ENCODE data around the gene KCNMA1.

DNA sequence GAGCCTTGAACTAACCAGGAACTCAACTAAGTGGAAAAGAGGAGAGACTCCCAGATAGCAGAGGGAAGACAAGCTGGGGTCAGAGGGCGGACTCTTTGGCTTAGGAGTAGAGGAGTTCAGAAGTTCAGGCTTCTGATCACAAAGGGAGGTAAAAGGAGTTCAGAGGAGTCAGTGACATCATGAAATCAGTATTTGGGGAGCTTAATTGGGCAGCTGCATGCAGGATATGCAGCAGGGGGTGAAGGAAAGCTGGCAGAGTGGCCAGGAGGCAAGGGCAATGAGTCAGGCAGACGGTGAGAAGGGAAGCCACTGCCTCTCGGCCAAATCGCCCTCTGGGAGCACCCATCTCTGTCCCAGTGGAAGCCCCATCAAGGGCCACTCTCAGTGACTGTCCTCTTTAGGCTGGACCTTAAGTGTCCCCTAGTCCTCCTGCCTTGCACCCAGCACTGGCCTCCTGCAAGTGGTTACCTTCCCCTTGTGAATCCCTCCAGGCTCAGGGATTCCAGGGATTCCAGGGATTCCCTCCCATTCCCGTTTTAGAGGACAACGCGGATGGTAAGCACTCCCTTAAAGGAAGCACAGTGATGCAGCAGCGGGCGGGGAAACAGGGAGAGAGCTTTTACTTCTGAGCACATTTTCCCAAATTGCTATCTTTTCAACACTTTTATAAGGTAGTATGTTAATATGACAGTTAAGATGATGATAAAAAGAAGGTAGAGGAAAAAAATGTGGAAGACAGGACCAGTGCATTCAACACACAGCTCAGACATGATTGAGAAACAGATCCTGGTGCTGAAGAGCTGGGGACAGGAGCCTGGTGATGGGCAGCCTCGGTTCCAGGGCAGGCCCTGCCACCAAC lies 72.6 kb downstream of the KCNMA1 start:
- TF ChIP-seq, protein P1, sequence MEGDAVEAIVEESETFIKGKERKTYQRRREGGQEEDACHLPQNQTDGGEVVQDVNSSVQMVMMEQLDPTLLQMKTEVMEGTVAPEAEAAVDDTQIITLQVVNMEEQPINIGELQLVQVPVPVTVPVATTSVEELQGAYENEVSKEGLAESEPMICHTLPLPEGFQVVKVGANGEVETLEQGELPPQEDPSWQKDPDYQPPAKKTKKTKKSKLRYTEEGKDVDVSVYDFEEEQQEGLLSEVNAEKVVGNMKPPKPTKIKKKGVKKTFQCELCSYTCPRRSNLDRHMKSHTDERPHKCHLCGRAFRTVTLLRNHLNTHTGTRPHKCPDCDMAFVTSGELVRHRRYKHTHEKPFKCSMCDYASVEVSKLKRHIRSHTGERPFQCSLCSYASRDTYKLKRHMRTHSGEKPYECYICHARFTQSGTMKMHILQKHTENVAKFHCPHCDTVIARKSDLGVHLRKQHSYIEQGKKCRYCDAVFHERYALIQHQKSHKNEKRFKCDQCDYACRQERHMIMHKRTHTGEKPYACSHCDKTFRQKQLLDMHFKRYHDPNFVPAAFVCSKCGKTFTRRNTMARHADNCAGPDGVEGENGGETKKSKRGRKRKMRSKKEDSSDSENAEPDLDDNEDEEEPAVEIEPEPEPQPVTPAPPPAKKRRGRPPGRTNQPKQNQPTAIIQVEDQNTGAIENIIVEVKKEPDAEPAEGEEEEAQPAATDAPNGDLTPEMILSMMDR (IDR thresholded peaks at IDR 0.05): no peak
- TF ChIP-seq EZH2 (IDR thresholded peaks at IDR 0.05; ENCODE audit: borderline replicate concordance, insufficient read depth, low read depth, low read length, poor library complexity, severe bottlenecking): no peak

Data from B cell (primary cell).